Peyer's patch (tissue), 4 donors: Measurements from ENCODE around the gene SLC13A5. TPM values are rescaled to one million over a fixed set of nuclear protein-coding genes. Genes with fewer than 3 reads are reported as not detected.

Experiments
- DNase-seq, 3 donors: peaks; one replicate each; pipeline ENCODE4 v3.0.0-alpha.2; 2017 to 2019
- H3K27ac ChIP-seq, 4 donors: fragments of 200-600 bp; sonication (generic); one replicate each; pipeline ENCODE4 v1.5.1; 2016 to 2019
- H3K27me3 ChIP-seq, 2 donors: fragments of 200-600 bp; sonication (generic); one replicate each; pipeline ENCODE4 v1.5.1; 2019
- H3K36me3 ChIP-seq, 3 donors: fragments of 200-600 bp; sonication (generic); one replicate each; pipeline ENCODE4 v1.5.1; 2016 to 2019
- H3K4me1 ChIP-seq, 4 donors: fragments of 200-600 bp; sonication (generic); one replicate each; pipeline ENCODE4 v1.5.1; 2016 to 2019
- H3K4me3 ChIP-seq, 4 donors: fragments of 200-600 bp; sonication (generic); 1 replicate in 3 of 4; 2 replicates in 1 of 4; pipeline ENCODE4 v1.5.1; 2016 to 2019; ENCODE audit warnings: mild to moderate bottlenecking in 1 of 4
- H3K9me3 ChIP-seq, 4 donors: fragments of 200-600 bp; sonication (generic); one replicate each; pipeline ENCODE4 v1.5.1; 2016 to 2019; ENCODE audit warnings: mild to moderate bottlenecking in 1 of 4
- CTCF ChIP-seq, 6 experiments: fragments of 450-650 bp in 4 of 6; fragments of 200-600 bp in 2 of 6; sonication (generic) in 1 of 6; IDR thresholded peaks; one replicate each; pipeline ENCODE4 v1.5.1; 2017 to 2019; ENCODE audit warnings: antibody characterized with exemption in 6 of 6, mild to moderate bottlenecking in 3 of 6, moderate library complexity in 1 of 6
- POLR2A ChIP-seq, 2 donors: fragments of 450-650 bp; IDR thresholded peaks; one replicate each; pipeline ENCODE4 v1.5.1; 2017; ENCODE audit warnings: antibody characterized with exemption in 2 of 2, mild to moderate bottlenecking in 2 of 2, moderate library complexity in 2 of 2
- total RNA-seq, 4 donors: library from RNA; depleted of rRNA; stranded (reverse); fragments of >200 nt; gene quantifications; one replicate each; pipeline ENCODE4 v1.1.0, GENCODE V29; 2016

The SLC13A5 gene
- total RNA-seq, 4 donors from 2014 or later: not detected

DNA sequence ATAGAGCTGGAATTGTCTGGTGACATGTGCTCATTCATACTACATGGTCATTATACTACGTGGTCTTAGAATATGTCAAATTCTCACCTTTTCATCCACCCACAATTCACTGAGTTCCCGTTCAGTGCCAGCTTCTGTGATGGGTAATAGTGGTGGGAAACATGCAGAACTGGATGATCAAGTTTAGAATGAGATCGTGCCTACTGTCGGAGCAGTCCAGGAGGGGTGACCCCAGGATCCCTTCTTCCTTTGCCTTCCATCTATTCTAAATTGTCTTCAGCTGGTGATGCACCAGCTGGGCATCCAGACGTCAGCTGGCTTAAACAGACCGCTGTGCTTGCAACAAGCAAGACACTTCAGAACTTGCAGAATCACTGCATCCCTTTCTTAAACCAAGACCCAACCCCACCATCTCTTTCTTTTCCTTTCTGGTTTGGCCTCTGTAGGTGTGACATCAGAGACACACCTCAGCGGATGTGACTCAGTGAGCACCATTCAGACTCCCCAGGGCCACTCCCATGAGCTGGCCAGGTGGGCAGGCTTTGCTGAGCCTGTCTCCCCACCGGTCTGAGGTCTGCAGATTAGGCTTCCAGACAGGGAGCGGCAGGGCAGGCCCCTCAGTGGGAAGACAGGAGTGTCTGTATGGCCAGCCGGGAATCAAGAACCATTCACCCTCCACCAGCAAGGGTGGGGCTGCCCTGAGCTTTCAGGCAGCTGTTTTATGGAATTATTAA is 43.5 kb downstream of the SLC13A5 start:
- no peaks in the 10 kb centered on the region for H3K4me1 ChIP-seq
- TF ChIP-seq CTCF (IDR thresholded peaks at IDR 0.05) (no peak), POLR2A (IDR thresholded peaks at IDR 0.05) (no peak)
- peak in 1 of 3 donors; percentile 34 for DNase-seq

DNA sequence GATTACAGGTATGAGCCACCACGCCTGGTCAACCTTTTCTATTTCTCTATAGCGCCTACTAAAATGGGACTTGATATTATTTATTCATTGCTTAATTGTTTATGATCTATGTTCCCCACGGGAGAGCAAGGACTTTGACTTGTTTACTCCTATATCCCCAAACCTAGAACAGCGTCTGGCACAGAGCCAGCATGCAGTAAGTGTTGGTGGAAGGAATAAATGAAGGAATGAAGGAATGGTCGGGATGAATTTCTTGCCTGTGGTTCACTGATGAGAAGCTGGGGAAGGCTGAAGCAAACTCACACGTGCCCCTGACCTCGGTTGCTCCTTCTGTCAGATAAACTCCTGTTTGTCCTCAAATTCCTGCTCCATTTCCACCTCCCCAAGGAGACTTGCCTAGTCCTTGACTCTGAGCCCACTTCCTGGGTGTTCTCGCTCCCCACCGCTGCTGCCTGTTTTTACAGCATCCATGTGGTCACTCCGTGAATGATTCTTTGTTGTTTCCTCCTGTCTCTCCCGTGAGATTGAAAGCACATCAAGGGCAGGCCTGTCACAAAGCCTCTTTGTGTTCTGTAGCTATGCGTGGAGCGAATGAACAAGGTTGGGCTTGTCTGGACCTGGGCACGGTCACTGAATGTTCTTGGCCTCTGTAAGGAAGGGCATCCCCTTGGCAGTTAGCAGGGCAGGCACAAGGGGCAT is 44.3 kb downstream of the SLC13A5 start:
- Histone ChIP-seq H3K36me3 (no peaks in the 10 kb centered on the region), H3K4me1 (no peaks in the 10 kb centered on the region), H3K9me3 (no peaks in the 10 kb centered on the region), H3K4me3 (no peak overlapping the region), H3K27ac (no peak overlapping the region), H3K27me3 (no peaks in the 10 kb centered on the region)
- TF ChIP-seq CTCF (IDR thresholded peaks at IDR 0.05) (no peak), POLR2A (IDR thresholded peaks at IDR 0.05) (no peak)
- DNase-seq: peak in 1 of 3 donors; percentile 39

More for the DNA sequence above, 43.5 kb downstream of the SLC13A5 start:
- Histone ChIP-seq H3K9me3 (no peaks in the 10 kb centered on the region), H3K27me3 (no peaks in the 10 kb centered on the region), H3K27ac (no peak overlapping the region), H3K4me3 (no peak overlapping the region), H3K36me3 (no peaks in the 10 kb centered on the region)

DNA sequence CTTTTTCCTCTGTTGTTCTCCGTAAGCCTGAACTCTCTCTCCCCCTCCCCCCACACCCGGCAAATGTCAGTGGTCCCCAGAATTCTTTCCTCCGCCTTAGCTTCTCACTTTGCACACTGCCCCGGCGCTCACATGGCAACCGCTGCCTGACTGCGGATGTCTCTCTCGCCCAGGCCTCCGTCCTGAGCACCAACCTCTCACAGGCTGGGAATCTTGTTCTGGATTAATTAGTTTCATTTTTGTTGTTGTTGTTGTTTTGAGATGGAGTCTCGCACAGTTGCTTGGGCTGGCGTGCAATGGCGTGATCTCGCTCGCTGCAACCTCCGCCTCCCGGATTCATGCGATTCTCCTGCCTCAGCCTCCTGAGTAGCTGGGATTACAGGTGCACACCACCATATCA is 45.0 kb downstream of the SLC13A5 start:
- Histone ChIP-seq H3K27me3 (no peaks in the 10 kb centered on the region), H3K9me3 (no peaks in the 10 kb centered on the region), H3K27ac (no peak overlapping the region), H3K4me1 (no peaks in the 10 kb centered on the region), H3K4me3 (no peak overlapping the region), H3K36me3 (no peaks in the 10 kb centered on the region)
- no peak for TF ChIP-seq POLR2A (IDR thresholded peaks at IDR 0.05)
- no peak for TF ChIP-seq CTCF (IDR thresholded peaks at IDR 0.05)
- DNase-seq: peak in 1 of 3 donors; percentile 5

- no peaks in the 10 kb centered on the region for H3K4me1 ChIP-seq
- H3K27me3 ChIP-seq: no peaks in the 10 kb centered on the region
- no peaks in the 10 kb centered on the region for H3K36me3 ChIP-seq
- H3K4me3 ChIP-seq: no peak overlapping the region
- no peak overlapping the region for H3K27ac ChIP-seq
- H3K9me3 ChIP-seq: no peaks in the 10 kb centered on the region
- peak in 1 of 3 donors; percentile 9 for DNase-seq
- no peak for TF ChIP-seq POLR2A (IDR thresholded peaks at IDR 0.05)
- no peak for TF ChIP-seq CTCF (IDR thresholded peaks at IDR 0.05)
Measured at GRCh38 chr17:6667516-6667915, 45.7 kb downstream of the SLC13A5 start.

- Histone ChIP-seq H3K4me3 (no peak overlapping the region), H3K9me3 (no peaks in the 10 kb centered on the region), H3K27ac (no peak overlapping the region), H3K36me3 (no peaks in the 10 kb centered on the region), H3K27me3 (no peaks in the 10 kb centered on the region), H3K4me1 (no peaks in the 10 kb centered on the region)
- peak in 1 of 3 donors; percentile 6 for DNase-seq
- TF ChIP-seq CTCF (IDR thresholded peaks at IDR 0.05): no peak
- no peak for TF ChIP-seq POLR2A (IDR thresholded peaks at IDR 0.05)
Measured at GRCh38 chr17:6666557-6666956, 46.6 kb downstream of the SLC13A5 start.
